Left ventricle myocardium inferior (tissue), 1 donor: ENCODE data around the gene MRPS35. TPM values are rescaled to one million over a fixed set of nuclear protein-coding genes. Genes with fewer than 3 reads are reported as not detected.

ENCODE experiments used
- DNase-seq: peaks from one replicate; pipeline ENCODE4 v3.0.0-alpha.2; 2020
- H3K27ac ChIP-seq: fragments of 200-600 bp; replicated peaks from 2 replicates; pipeline ENCODE4 v1.8.0; 2021
- H3K27me3 ChIP-seq: fragments of 200-600 bp; 2 replicates; pipeline ENCODE4 v1.8.0; 2021; ENCODE audit warnings: low read depth
- H3K36me3 ChIP-seq: fragments of 200-600 bp; 2 replicates; pipeline ENCODE4 v1.8.0; 2021
- H3K4me1 ChIP-seq: fragments of 200-600 bp; 2 replicates; pipeline ENCODE4 v1.8.0; 2021
- H3K4me3 ChIP-seq: fragments of 200-600 bp; 2 replicates; pipeline ENCODE4 v1.8.0; 2021; ENCODE audit warnings: mild to moderate bottlenecking, moderate library complexity
- H3K9me3 ChIP-seq: fragments of 200-600 bp; replicated peaks from 2 replicates; pipeline ENCODE4 v1.8.0; 2021
- CTCF ChIP-seq: fragments of 200-600 bp; IDR thresholded peaks from 2 replicates; pipeline ENCODE4 v1.8.0; 2021; ENCODE audit warnings: antibody characterized with exemption, mild to moderate bottlenecking, borderline replicate concordance
- intact Hi-C: fragments of 100-400 bp; cut with micrococcal nuclease; formaldehyde crosslinking; loops from one replicate; pipeline ENCODE4 v1.11.0; 2022
- total RNA-seq: library from RNA; stranded (reverse); fragmentation: NEBNext Ultra II Directional; extraction: Animal tissue kit (Norgen Biotek cat#: 25700); gene quantifications from one replicate; pipeline ENCODE4 v1.2.1, GENCODE V29; 2021
- donor health status: DM: no; HTN: yes; CAD: no; lungs with severe emphysema.

MRPS35 gene
- total RNA-seq, 1 donor from 2014 or later = 61.4 TPM

GRCh38 chr12:27777141-27777540, 66.5 kb downstream of the MRPS35 start:
- Histone ChIP-seq H3K27ac (no peak overlapping the region), H3K27me3 (no peaks in the 10 kb centered on the region), H3K36me3 (peaks cover 2% of the 10 kb centered on the region), H3K4me3 (no peak overlapping the region), H3K4me1 (peaks cover 29% of the 10 kb centered on the region), H3K9me3 (no peaks in the 10 kb centered on the region)
- intact Hi-C loops = no loop called here
- DNase-seq = no peak
- TF ChIP-seq CTCF = no peak

- TF ChIP-seq CTCF = no peak
- no peak for DNase-seq
- no peak overlapping the region for H3K27ac ChIP-seq
Measured at GRCh38 chr12:27778206-27778605, 67.6 kb downstream of the MRPS35 start.

GRCh38 chr12:27779416-27779919, 68.8 kb downstream of the MRPS35 start:
- TF ChIP-seq CTCF = no peak
- Histone ChIP-seq H3K9me3 (no peaks in the 10 kb centered on the region), H3K36me3 (peaks cover 3% of the 10 kb centered on the region), H3K27ac (peak overlapping the region; percentile 92), H3K4me1 (peaks cover 39% of the 10 kb centered on the region), H3K4me3 (peak overlapping the region; percentile 78), H3K27me3 (no peaks in the 10 kb centered on the region)
- intact Hi-C loops = no loop called here
- peak; percentile 15 for DNase-seq

More at GRCh38 chr12:27778206-27778605, 67.6 kb downstream of the MRPS35 start:
- H3K4me3 ChIP-seq = no peak overlapping the region
- no peaks in the 10 kb centered on the region for H3K27me3 ChIP-seq
- H3K36me3 ChIP-seq = peaks cover 3% of the 10 kb centered on the region
- H3K4me1 ChIP-seq = peaks cover 39% of the 10 kb centered on the region
- no peaks in the 10 kb centered on the region for H3K9me3 ChIP-seq
- intact Hi-C loops = no loop called here

GRCh38 chr12:27779920-27780611, 69.4 kb downstream of the MRPS35 start, which contains the start of the genes KLHL42 and MANSC4:
Gene KLHL42 (plus strand): TSS chr12:27780233. CDS start chr12:27780331, 98 bp downstream.
Gene MANSC4 (minus strand): TSS chr12:27780236. CDS start chr12:27771276, 8,960 bp downstream.
- peaks cover 39% of the 10 kb centered on the region for H3K4me1 ChIP-seq
- peak within 1 kb of the TSS; percentile 92 for H3K27ac ChIP-seq
- no peaks in the 10 kb centered on the region for H3K27me3 ChIP-seq
- intact Hi-C loops = no loop called here
- peak; percentile 76 for DNase-seq
- H3K36me3 ChIP-seq = peaks cover 3% of the 10 kb centered on the region
- no peak for TF ChIP-seq CTCF
- H3K4me3 ChIP-seq = peak within 1 kb of the TSS; percentile 78
- H3K9me3 ChIP-seq = no peaks in the 10 kb centered on the region

GRCh38 chr12:27780612-27781408, 70.2 kb downstream of the MRPS35 start:
- Histone ChIP-seq H3K27me3 (no peaks in the 10 kb centered on the region), H3K4me1 (peaks cover 39% of the 10 kb centered on the region), H3K9me3 (no peaks in the 10 kb centered on the region), H3K4me3 (peak overlapping the region; percentile 78), H3K36me3 (peaks cover 3% of the 10 kb centered on the region), H3K27ac (peak overlapping the region; percentile 92)
- intact Hi-C loops = no loop called here
- DNase-seq = peak; percentile 14
- no peak for TF ChIP-seq CTCF
